IMR-90 (cell line): ENCODE data around the gene GBE1.

Source experiments
- CEBPB ChIP-seq: IDR thresholded peaks from 2 replicates; pipeline ENCODE4 v1.6.1; 2012; ENCODE audit warnings: low read depth, low read length, improper control_type of control experiment
- CTCF ChIP-seq: conservative IDR thresholded peaks from 2 replicates; pipeline ENCODE4 v1.5.1; 2012; ENCODE audit warnings: mild to moderate bottlenecking, low read depth, low read length, improper control_type of control experiment
- MAFK ChIP-seq: IDR thresholded peaks from 2 replicates; pipeline ENCODE4 v1.6.1; 2012; ENCODE audit warnings: low read depth, low read length, improper control_type of control experiment
- MXI1 ChIP-seq: IDR thresholded peaks from 2 replicates; pipeline ENCODE4 v1.6.1; 2012; ENCODE audit warnings: low read depth, mild to moderate bottlenecking, low read length, moderate library complexity, borderline replicate concordance
- POLR2A ChIP-seq: IDR thresholded peaks from 2 replicates; pipeline ENCODE4 v1.6.1; 2012; ENCODE audit warnings: mild to moderate bottlenecking, low read depth, low read length
- RAD21 ChIP-seq: IDR thresholded peaks from 2 replicates; pipeline ENCODE4 v1.6.1; 2012; ENCODE audit warnings: low read length, improper control_type of control experiment
- RFX5 ChIP-seq: IDR thresholded peaks from 2 replicates; pipeline ENCODE4 v1.8.0; 2012; ENCODE audit warnings: low read depth, mild to moderate bottlenecking, low read length, moderate library complexity
- SMC3 ChIP-seq: fragments of 150-350 bp; IDR thresholded peaks from 2 replicates; pipeline ENCODE4 v1.6.1; 2016; ENCODE audit warnings: low read depth, mild to moderate bottlenecking, antibody characterized with exemption, low read length, moderate library complexity

GRCh38 chr3:81472600-81473362 lies 288.7 kb downstream of the GBE1 start:
- TF ChIP-seq CTCF (no peak), SMC3 (no peak), RFX5 (no peak), MAFK (no peak), RAD21 (no peak), POLR2A (no peak), CEBPB (no peak), MXI1 (no peak)
